Measurements from ENCODE around the gene SFXN2. TPM values are rescaled to one million over a fixed set of nuclear protein-coding genes. Genes with fewer than 3 reads are reported as not detected.
A peak's percentile ranks its signal among the peaks of the same experiment; 100 is the strongest.
"Not testable (repeated sequence)": the region's sequence is repeated elsewhere in the genome, so short reads cannot be mapped to it uniquely, and the experiment has no call there.

The SFXN2 gene
- 3.8 TPM for polyA plus RNA-seq (2013, experiment 1 of 2)
- 3.7 TPM for polyA plus RNA-seq (2013, experiment 2 of 2)

GRCh38 chr10:102714621-102715455 is at the start of gene SFXN2:
TSS of gene SFXN2 (plus strand) at chr10:102714636. CDS start at chr10:102726637, 12,001 bp downstream.
- Histone ChIP-seq H3K18ac (ENCODE audit: low read depth in 1 of 2, low read length in 2 of 2) (peak within 1 kb of the TSS; percentile 91 to 98), H2AFZ (ENCODE audit: low read depth, low read length) (peak within 1 kb of the TSS; percentile 69), H3K36me3 (ENCODE audit: control insufficient read depth in 1 of 2, insufficient read depth in 2 of 2, low read depth in 1 of 2, low read length in 2 of 2) (peaks cover 0 to 6% of the 10 kb centered on the region in 2 experiments), H3K23ac (ENCODE audit: low read length in 2 of 2) (peak within 1 kb of the TSS in 1 of 2 experiments; percentile 66), H3K79me1 (replicated peaks; ENCODE audit: low read length, poor library complexity, severe bottlenecking) (peaks cover 16% of the 10 kb centered on the region), H3K14ac (ENCODE audit: low read length in 2 of 2) (peak within 1 kb of the TSS in 1 of 2 experiments; percentile 95), H3K4me1 (ENCODE audit: control insufficient read depth, insufficient read depth, low read depth, low read length) (peaks cover 22% of the 10 kb centered on the region), H3K27me3 (ENCODE audit: control insufficient read depth in 1 of 2, insufficient read depth in 1 of 2, low read length in 2 of 2) (no peaks in the 10 kb centered on the region), H2BK12ac (ENCODE audit: low read length in 2 of 2) (peak within 1 kb of the TSS; percentile 80 to 99), H2BK120ac (ENCODE audit: low read depth, low read length) (peak within 1 kb of the TSS; percentile 88), H4K91ac (ENCODE audit: low read length) (peak within 1 kb of the TSS; percentile 87), H3K9ac (ENCODE audit: low read length) (peak within 1 kb of the TSS; percentile 96), H3K9me3 (ENCODE audit: control insufficient read depth, low read length) (no peaks in the 10 kb centered on the region), H2AK5ac (ENCODE audit: low read length, severe bottlenecking) (peak within 1 kb of the TSS; percentile 45), H3K27ac (ENCODE audit: low read length, poor library complexity, severe bottlenecking) (peak within 1 kb of the TSS; percentile 92), H2BK15ac (ENCODE audit: low read depth, poor library complexity, severe bottlenecking) (peak within 1 kb of the TSS; percentile 84), H3K4me2 (ENCODE audit: low read length, poor library complexity, severe bottlenecking) (peak within 1 kb of the TSS; percentile 89), H4K8ac (ENCODE audit: low read length) (peak within 1 kb of the TSS; percentile 59), H3K4ac (ENCODE audit: low read depth in 1 of 2, low read length in 2 of 2) (peak within 1 kb of the TSS; percentile 79 to 95), H3K4me3 (ENCODE audit: insufficient read depth in 1 of 2, low read depth in 1 of 2, low read length in 2 of 2) (peak within 1 kb of the TSS; percentile 84 to 94), H2BK5ac (ENCODE audit: low read depth, low read length, poor library complexity, severe bottlenecking) (peak within 1 kb of the TSS; percentile 69)
- no peak for DNase-seq
- WGBS: 3% methylated on average over 46 of the region's 46 CpGs

DNA sequence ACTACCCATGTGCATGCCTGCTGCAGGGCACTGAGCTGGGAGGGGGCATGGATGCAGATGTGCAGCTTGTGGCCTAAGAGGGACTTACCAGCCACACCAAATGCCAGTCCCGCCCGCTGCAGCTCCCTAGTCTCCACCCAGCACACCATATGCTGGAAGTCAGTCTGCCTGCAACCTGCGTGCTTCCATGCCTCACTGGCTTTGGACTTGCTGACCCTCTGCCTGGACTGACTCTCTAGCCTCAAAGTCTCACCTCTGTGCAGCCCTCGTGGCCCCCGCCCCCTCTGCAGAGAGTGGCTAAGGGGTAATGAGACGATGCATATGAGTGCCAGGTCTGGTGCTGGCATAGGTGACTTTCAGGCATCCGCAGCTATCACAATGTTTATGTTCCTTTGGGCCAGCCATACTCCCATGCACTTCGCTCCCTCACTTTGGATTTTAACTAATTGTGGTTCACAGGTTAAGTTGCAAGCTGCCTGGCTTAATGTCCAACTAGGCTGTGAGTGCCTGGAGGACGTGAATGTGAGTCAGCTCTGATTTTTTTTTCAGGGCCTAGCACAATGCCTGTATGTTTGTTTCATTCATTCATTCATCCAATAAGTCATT is 48.4 kb upstream of the SFXN2 start:
- Histone ChIP-seq H2BK120ac (ENCODE audit: low read depth, low read length) (no peak overlapping the region), H2BK5ac (ENCODE audit: low read depth, low read length, poor library complexity, severe bottlenecking) (no peak overlapping the region), H2BK12ac (ENCODE audit: low read length in 2 of 2) (no peak overlapping the region), H3K79me1 (replicated peaks; ENCODE audit: low read length, poor library complexity, severe bottlenecking) (no peaks in the 10 kb centered on the region), H3K27ac (ENCODE audit: low read length, poor library complexity, severe bottlenecking) (peak overlapping the region; percentile 39), H3K23ac (ENCODE audit: low read length in 2 of 2) (no peak overlapping the region), H2BK15ac (ENCODE audit: low read depth, poor library complexity, severe bottlenecking) (no peak overlapping the region), H3K9ac (ENCODE audit: low read length) (no peak overlapping the region), H4K91ac (ENCODE audit: low read length) (no peak overlapping the region), H3K18ac (ENCODE audit: low read depth in 1 of 2, low read length in 2 of 2) (no peak overlapping the region), H3K14ac (ENCODE audit: low read length in 2 of 2) (no peak overlapping the region), H4K8ac (ENCODE audit: low read length) (peak overlapping the region; percentile 10), H3K4me3 (ENCODE audit: insufficient read depth in 1 of 2, low read depth in 1 of 2, low read length in 2 of 2) (no peak overlapping the region), H3K36me3 (ENCODE audit: control insufficient read depth in 1 of 2, insufficient read depth in 2 of 2, low read depth in 1 of 2, low read length in 2 of 2) (no peaks in the 10 kb centered on the region), H3K9me3 (ENCODE audit: control insufficient read depth, low read length) (no peaks in the 10 kb centered on the region), H2AK5ac (ENCODE audit: low read length, severe bottlenecking) (no peak overlapping the region), H3K27me3 (ENCODE audit: control insufficient read depth in 1 of 2, insufficient read depth in 1 of 2, low read length in 2 of 2) (no peaks in the 10 kb centered on the region), H2AFZ (ENCODE audit: low read depth, low read length) (no peak overlapping the region), H3K4ac (ENCODE audit: low read depth in 1 of 2, low read length in 2 of 2) (no peak overlapping the region), H3K4me2 (ENCODE audit: low read length, poor library complexity, severe bottlenecking) (peak overlapping the region; percentile 24), H3K4me1 (ENCODE audit: control insufficient read depth, insufficient read depth, low read depth, low read length) (peaks cover 36% of the 10 kb centered on the region)
- DNase-seq: no peak
- WGBS: 94% methylated on average over 9 of the region's 9 CpGs

DNA sequence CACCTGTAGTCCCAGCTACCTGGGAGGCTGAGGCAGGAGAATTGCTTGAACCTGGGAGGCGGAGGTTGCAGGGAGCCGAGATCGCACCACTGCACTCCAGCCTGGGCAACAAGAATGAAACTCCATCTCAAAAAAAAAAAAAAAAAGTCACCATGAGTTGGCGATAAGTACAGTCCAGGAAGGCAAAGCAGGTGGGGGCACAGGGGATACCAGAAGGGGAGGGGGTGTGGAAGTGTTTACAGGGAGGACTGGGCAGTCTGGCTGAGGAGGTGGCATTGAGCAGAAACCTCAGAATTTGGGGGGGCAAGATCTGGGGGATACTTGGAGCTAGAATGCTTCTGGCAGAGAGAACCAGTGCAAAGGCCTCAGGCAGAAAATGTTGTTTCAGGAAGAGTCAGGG is 47.0 kb upstream of the SFXN2 start:
- H3K27me3 ChIP-seq (ENCODE audit: control insufficient read depth in 1 of 2, insufficient read depth in 1 of 2, low read length in 2 of 2); H4K91ac ChIP-seq (ENCODE audit: low read length); H2AFZ ChIP-seq (ENCODE audit: low read depth, low read length); H3K36me3 ChIP-seq (ENCODE audit: control insufficient read depth in 1 of 2, insufficient read depth in 2 of 2, low read depth in 1 of 2, low read length in 2 of 2); H3K79me1 ChIP-seq (replicated peaks; ENCODE audit: low read length, poor library complexity, severe bottlenecking); H4K8ac ChIP-seq (ENCODE audit: low read length); H2BK15ac ChIP-seq (ENCODE audit: low read depth, poor library complexity, severe bottlenecking); H3K4me3 ChIP-seq (ENCODE audit: insufficient read depth in 1 of 2, low read depth in 1 of 2, low read length in 2 of 2); H3K27ac ChIP-seq (ENCODE audit: low read length, poor library complexity, severe bottlenecking); H3K9me3 ChIP-seq (ENCODE audit: control insufficient read depth, low read length); H2AK5ac ChIP-seq (ENCODE audit: low read length, severe bottlenecking); H2BK120ac ChIP-seq (ENCODE audit: low read depth, low read length); DNase-seq; H3K4me2 ChIP-seq (ENCODE audit: low read length, poor library complexity, severe bottlenecking); H2BK12ac ChIP-seq (ENCODE audit: low read length in 2 of 2); H3K23ac ChIP-seq (ENCODE audit: low read length in 2 of 2); H3K9ac ChIP-seq (ENCODE audit: low read length); H3K14ac ChIP-seq (ENCODE audit: low read length in 2 of 2); H3K4ac ChIP-seq (ENCODE audit: low read depth in 1 of 2, low read length in 2 of 2); H2BK5ac ChIP-seq (ENCODE audit: low read depth, low read length, poor library complexity, severe bottlenecking); H3K18ac ChIP-seq (ENCODE audit: low read depth in 1 of 2, low read length in 2 of 2): not testable (repeated sequence)
- 96% methylated on average over 2 of the region's 4 CpGs for WGBS
- peaks cover 29% of the 10 kb centered on the region for H3K4me1 ChIP-seq (ENCODE audit: control insufficient read depth, insufficient read depth, low read depth, low read length)
